HG03060 (cell line): ENCODE data around the gene TWIST2.

Experiments
- ATAC-seq: cut with Tn5 transposase; IDR thresholded peaks from one replicate; pipeline ENCODE4 v1.9.1; 2021; ENCODE audit warnings: low read depth, moderate number of reproducible peaks; ENCODE audit not compliant: unreplicated experiment

Gene TWIST2

GRCh38 chr2:238902285-238902684 is 54.4 kb downstream of the TWIST2 start:
- no peak for ATAC-seq

- no peak for ATAC-seq
Observed at GRCh38 chr2:238903141-238903540, 55.3 kb downstream of the TWIST2 start.

- no peak for ATAC-seq
Observed at GRCh38 chr2:238904177-238904576, 56.3 kb downstream of the TWIST2 start.

GRCh38 chr2:238904716-238905115 is 56.8 kb downstream of the TWIST2 start:
- no peak for ATAC-seq

GRCh38 chr2:238905224-238905623 is 57.3 kb downstream of the TWIST2 start:
- ATAC-seq, result no peak

GRCh38 chr2:238905644-238906043 is 57.8 kb downstream of the TWIST2 start:
- no peak for ATAC-seq

GRCh38 chr2:238906254-238906935 is 58.5 kb downstream of the TWIST2 start:
- no peak for ATAC-seq

GRCh38 chr2:238906936-238907716 is 59.2 kb downstream of the TWIST2 start:
- ATAC-seq, result no peak

- ATAC-seq, result no peak
Observed at GRCh38 chr2:238907717-238908173, 59.9 kb downstream of the TWIST2 start.

- no peak for ATAC-seq
Observed at GRCh38 chr2:238908960-238909951, 61.4 kb downstream of the TWIST2 start.

- ATAC-seq, result no peak
Observed at GRCh38 chr2:238910751-238911351, 63.0 kb downstream of the TWIST2 start.

GRCh38 chr2:238911376-238912227 is 63.7 kb downstream of the TWIST2 start:
- no peak for ATAC-seq

- no peak for ATAC-seq
Observed at GRCh38 chr2:238912228-238912915, 64.5 kb downstream of the TWIST2 start.

GRCh38 chr2:238912916-238913875 is 65.3 kb downstream of the TWIST2 start:
- ATAC-seq, result no peak

GRCh38 chr2:238913931-238914647 is 66.2 kb downstream of the TWIST2 start:
- no peak for ATAC-seq

- no peak for ATAC-seq
Observed at GRCh38 chr2:238914648-238915015, 66.7 kb downstream of the TWIST2 start.

GRCh38 chr2:238915196-238915595 is 67.3 kb downstream of the TWIST2 start:
- no peak for ATAC-seq
